Hematopoietic multipotent progenitor cell (in vitro differentiated cells): Measurements from ENCODE around the gene CYBB. TPM values are rescaled to one million over a fixed set of nuclear protein-coding genes. Genes with fewer than 3 reads are reported as not detected.

ENCODE experiments used
- DNase-seq, 3 donors: peaks; one replicate each; pipeline ENCODE4 v3.0.0-alpha.2; 2011 to 2015; ENCODE audit warnings: low read depth in 2 of 3, low spot score in 2 of 3
- total RNA-seq: library from RNA; depleted of rRNA; stranded (reverse); fragments of >200 nt; gene quantifications from one replicate; pipeline ENCODE4 v1.2.3, GENCODE V29; 2012

The CYBB gene
- total RNA-seq, 1 donor: 2.7 TPM

- no peak for DNase-seq
Measured at GRCh38 chrX:37783305-37783704, 3.4 kb downstream of the CYBB start.

GRCh38 chrX:37785569-37785968 lies 5.7 kb downstream of the CYBB start:
- peak in 2 of 3 donors; percentile 29 to 40 for DNase-seq

DNA sequence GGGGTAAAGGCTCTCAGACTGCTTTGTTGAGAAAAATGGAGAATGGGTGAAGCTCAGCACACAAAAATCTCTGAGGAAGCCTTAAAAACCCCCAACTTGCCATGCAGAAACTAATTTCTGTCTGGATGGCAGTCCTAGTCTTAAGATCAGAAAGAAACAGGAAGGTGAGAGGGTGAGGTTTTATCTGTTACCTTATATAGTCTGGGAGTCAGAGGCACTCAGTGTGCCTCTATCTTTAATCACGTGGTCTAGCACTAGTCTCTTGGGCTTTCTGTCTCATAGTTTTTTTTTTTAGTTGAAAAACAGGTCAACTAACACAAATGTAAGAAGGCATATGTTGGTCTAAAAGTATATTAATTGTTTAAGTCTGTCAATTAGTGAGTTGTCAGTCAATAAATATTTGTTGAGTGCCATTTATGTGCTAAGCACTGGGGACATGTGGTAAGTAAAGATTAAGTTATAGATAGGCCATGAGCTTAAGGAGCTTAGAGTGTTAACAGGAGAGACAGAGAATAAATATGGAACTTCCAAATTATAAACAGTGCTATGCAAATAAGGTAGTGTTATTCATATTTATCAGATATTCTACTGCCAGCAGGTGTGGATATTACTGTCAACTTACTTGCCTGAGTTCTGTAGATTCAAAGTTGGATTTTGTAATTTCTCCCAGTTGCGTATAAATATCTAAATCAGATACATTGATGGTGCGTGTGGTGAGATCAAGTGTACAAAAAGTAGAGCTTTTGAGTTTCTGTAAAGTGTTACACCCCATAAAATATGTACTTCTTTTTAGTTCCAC lies 7.0 kb downstream of the CYBB start:
- no peak for DNase-seq

GRCh38 chrX:37787423-37787869 lies 7.6 kb downstream of the CYBB start:
- DNase-seq: peak in 1 of 3 donors; percentile 12

DNA sequence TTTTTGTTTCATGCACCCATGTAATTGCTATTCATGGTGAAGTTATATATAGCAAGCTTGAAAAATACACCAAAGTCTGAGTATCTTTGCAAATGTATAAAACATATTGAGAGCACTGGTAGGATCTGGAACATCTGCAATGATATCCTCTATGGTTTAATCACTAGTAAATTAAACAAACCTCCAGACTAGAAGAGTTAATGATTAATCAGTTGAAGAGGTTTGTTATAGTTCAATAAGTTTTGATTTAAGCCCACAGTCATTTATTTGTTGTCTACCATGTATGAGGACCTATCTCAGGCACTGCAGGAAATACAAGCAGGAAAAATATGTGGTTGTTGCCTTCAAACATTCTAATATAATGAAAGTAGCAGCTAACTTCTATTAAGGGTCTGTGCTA lies 16.5 kb downstream of the CYBB start:
- DNase-seq: no peak

- DNase-seq: peak in 2 of 3 donors; percentile 64 to 81
Measured at GRCh38 chrX:37796805-37797204, 16.9 kb downstream of the CYBB start.

DNA sequence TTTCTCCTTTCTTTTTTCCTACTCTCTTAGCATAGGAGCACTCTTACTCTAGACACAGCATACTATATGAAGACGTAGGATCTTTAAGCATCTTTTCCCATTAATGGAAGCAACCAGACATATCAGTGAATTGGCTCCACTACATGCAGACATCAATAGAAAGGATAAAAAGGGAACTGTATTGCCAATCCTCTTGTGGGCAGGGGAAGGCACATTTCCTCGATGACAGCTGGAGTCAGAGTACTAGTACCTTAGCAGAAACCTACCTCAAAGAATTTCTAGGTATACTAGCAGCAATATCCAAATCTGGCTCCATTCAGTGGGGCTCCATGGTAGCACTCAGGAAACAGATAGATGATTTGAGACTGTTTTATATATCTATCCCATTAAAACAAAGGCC lies 20.1 kb downstream of the CYBB start:
- no peak for DNase-seq

DNA sequence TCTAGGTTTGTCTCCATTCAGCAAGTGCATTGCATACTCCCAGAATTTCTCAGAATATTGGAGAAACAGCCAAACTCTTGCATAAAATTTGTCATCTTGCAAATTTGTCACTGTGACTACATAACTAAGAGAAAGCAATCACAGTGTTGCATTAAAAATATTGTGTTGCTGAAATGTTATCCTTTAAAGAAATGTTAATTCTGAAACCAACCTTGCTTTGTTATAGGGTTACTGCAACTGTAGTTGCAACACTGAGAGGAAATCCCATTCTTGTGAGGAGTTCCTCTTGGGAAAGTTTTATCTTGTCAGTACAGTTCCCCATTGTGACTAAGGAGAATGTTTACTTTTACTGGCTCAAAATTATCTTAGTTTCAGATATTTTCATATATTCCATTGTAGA lies 20.9 kb downstream of the CYBB start:
- no peak for DNase-seq

GRCh38 chrX:37802028-37802427 lies 22.2 kb downstream of the CYBB start:
- DNase-seq: peak in 1 of 3 donors; percentile 34

- no peak for DNase-seq
Measured at GRCh38 chrX:37803057-37803456, 23.2 kb downstream of the CYBB start.

GRCh38 chrX:37809970-37810369 lies 30.1 kb downstream of the CYBB start:
- DNase-seq: no peak

GRCh38 chrX:37812110-37812509 lies 32.3 kb downstream of the CYBB start:
- DNase-seq: no peak

DNA sequence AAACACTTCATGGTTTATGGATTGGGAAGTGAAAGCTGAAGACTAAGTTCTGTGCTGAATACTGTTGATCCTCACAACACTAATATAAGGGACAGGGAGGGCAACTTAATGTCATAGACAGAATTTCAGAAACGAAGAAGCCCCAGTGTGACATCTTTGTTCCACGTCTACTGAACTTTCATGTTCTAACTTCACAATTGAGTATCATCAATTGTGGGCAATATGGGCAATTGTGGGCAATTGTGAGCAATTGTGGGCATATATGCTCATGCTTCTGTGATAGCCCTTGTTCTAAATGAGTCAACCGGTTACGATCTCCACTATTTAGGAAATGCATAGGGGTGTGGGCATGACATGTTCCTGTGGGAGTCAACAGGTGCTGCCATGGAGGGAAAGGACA lies 33.7 kb downstream of the CYBB start:
- no peak for DNase-seq

DNA sequence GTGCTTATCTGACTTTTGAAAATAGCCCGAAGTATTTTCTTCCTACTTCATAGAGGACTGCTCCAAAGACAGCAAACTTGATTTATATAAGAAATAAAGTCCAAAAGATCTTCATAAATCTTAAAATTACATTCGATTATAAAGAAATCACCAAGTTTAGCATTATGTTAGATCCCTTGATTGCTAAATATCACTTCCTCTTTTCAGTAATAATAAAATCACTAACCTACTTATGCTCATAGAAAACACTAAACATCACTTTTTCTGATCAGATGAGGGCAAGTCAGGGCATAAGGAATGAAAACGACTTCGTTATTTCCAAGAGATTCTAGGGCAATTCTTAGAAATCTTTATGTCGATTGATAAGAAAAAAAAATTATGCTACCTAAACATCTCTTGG lies 35.5 kb downstream of the CYBB start:
- no peak for DNase-seq

- no peak for DNase-seq
Measured at GRCh38 chrX:37816766-37817165, 36.9 kb downstream of the CYBB start.

- no peak for DNase-seq
Measured at GRCh38 chrX:37817176-37817575, 37.3 kb downstream of the CYBB start.

DNA sequence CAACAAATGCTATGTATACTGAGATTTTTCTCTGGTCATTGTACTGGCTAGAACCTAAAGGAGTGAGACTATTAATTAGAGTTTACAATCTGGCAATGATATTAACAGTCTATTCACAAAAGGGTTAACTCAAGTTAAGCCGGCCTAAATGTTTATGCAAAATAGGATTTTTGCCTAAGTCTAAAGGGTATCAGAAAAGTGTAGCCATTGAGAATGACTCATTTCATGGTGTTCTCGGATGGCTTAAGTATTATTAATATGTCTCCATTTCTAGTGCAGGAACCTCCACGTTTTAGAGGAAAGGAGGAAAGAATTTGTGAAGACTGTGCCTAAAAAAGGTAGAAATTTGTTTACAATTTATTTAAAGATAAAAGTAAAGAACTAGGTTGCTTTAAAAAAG lies 37.7 kb downstream of the CYBB start:
- no peak for DNase-seq

- peak in 2 of 3 donors; percentile 22 to 74 for DNase-seq
Measured at GRCh38 chrX:37818031-37818430, 38.2 kb downstream of the CYBB start.

- DNase-seq: no peak
Measured at GRCh38 chrX:37820646-37821045, 40.8 kb downstream of the CYBB start.

DNA sequence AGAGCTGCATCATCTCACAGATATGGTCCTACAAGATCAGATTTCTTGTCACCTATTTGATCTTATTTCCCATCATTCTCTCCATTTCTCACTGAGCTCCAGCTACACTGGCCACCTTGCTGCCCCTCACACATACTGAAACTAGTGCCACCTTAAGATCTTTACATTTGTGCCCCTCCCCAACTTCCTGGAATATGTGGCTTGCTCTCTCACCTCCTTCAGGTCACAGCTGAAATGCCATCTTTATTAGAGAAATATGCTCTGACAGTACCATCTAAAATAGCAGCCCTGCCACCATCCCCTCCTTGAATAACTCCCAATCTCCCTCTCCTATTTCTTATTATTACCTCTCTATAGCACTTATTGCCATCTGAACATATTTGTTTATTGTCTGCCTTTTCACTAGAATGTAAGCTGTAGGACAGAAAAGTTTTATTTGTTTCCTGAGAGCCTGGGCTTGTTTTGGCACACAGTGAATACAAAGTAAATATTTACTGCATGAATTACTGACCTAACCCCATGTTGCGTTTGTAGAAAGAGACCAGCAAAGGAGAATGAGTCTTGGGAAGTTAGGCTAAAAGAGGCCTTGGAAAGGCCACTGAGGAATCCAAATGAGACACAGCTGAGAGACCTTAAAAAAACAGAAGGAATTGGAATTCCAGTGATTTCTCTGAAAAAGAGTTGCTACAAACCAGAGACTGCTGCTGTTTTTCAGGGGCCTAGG lies 44.8 kb downstream of the CYBB start:
- no peak for DNase-seq

GRCh38 chrX:37825215-37825842 lies 45.5 kb downstream of the CYBB start:
- DNase-seq: peak in 2 of 3 donors; percentile 30 to 71

DNA sequence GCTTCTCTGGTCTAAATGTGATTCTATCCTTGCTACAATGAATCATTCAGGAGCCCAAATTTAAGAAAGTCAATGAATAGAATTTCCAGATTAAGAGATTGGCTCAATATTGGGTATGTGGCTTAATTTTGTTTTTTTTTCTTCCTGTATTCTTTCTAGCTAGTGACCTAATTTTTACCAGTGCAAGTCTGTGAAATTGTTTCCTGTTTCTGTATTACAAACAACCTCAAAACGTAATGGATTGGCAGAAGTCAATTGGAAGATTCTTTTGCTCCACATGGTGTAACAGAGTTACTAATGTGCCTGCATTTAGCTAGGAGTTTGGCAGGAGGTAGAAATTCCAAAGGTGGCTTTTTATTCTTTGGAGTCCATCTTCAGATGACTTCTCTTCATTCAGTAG lies 49.9 kb downstream of the CYBB start:
- DNase-seq: no peak
